GM21367 (cell line): ENCODE data around the gene SZT2.
"Not testable (repeated sequence)": the region's sequence is repeated elsewhere in the genome, so short reads cannot be mapped to it uniquely, and the experiment has no call there.

ENCODE experiments used
- ATAC-seq: cut with Tn5 transposase; IDR thresholded peaks from one replicate; pipeline ENCODE4 v1.9.1; 2021; ENCODE audit not compliant: unreplicated experiment

SZT2 gene

DNA sequence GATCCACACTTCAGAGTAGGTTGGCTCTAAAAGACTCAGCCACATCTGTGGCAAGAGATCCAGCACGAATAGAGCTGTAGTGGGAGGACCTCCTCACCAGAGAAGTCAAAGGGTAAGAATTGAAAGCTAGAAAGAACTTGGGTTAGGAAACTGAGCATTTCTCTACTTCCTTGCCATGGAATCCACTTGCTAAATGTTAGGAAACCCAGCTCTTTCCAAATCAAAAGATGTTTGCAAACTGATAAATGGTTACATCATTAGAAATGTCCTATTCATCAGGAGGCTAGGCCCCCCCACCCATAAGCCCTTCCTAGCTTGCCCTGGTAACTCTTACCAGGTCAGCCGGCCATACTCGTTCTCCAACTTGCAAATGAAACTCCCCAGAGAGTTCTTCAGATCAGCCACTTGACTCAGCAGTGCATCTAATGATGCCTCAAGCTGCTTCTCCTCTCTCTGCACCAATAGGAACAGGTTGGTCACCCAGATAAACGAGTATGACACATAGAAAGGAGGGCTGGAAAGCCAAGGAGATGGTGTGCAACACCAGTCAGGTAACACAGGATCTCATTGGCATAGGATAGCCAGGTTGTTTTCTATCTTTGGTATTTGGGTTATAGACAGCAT, 1.6 kb upstream of the SZT2 start:
- ATAC-seq = no peak

- ATAC-seq = no peak
Observed at GRCh38 chr1:43388613-43389012, 1.1 kb upstream of the SZT2 start.

DNA sequence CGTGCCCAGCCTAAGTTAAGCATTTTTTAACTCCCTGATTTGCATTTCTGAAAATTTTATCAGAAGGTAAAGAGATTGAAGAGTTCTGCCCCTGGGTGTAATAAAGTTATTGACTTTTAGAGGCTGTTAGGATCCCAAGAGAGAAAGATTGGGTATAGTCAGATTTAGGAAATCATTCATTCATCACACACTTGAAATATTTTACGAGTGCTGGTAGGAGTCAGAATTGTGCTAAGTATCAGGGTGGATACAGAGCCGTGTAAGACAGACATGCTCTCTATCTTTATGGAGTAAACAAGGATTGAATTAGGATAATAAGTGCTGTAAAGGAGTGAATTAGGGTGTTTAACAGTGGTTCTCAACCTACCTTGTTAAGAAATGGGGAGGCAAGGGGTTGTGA, 3.0 kb downstream of the SZT2 start:
- ATAC-seq = no peak

- ATAC-seq = no peak
Observed at GRCh38 chr1:43395523-43395922, 5.8 kb downstream of the SZT2 start.

GRCh38 chr1:43396059-43396458, 6.4 kb downstream of the SZT2 start:
- no peak for ATAC-seq

DNA sequence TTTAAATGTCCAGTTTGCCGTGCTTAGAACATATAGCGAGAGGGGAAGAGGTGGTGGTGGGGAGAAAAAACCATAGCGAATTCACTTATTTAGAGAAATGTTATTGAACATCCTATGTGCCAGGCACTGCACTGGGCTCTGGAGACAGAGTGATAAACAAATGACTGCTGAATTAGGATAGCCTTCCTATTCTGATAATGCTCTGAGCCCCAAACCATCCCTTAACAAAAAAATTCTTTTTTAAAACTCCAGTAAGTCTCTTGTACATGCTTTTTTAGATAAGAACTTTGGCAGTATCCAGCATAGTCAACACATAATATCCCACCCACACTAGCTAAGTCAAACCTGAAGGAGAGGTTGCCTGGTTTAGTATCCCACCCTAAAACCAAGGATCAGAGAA, 8.5 kb downstream of the SZT2 start:
- ATAC-seq = no peak

GRCh38 chr1:43400441-43400840, 10.7 kb downstream of the SZT2 start:
- ATAC-seq = not testable (repeated sequence)

DNA sequence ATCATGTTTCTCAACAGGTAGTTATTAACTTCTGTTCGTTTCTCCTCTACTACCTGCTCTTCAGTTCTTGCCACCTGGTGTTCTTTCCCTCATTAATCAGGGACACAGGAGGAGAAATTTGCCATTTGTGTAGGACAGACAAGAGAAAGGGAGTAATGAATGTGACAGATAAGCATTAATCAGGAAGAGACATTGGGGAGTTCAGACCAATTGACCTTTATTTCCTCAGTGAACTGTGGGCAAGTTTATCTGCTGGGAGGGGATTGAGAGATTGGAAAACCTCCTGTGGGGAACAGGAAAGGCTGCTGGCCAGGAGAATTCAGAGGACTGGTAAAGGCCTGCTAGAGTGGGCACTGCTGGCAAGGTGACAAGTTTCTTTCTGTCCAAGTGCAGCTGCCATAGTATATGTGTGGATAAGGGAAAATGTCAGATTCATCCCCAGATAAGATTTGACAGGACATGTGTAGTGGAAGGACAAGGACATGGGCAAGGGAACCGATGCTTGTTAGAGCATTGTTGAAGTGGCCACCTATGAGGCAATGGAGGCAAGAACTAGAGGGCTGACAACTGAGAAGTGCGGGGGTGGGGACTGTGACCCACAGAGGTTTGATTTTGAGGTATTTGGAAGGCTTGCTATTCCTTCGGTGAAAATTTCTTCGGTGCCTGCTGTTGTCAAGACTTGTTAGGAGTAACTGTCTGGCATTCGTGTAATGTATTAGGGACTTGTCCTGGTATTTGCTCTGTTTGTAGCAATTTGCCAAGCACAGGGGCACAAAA, 12.6 kb downstream of the SZT2 start:
- ATAC-seq = no peak

GRCh38 chr1:43404353-43404752, 14.7 kb downstream of the SZT2 start:
- ATAC-seq = no peak

DNA sequence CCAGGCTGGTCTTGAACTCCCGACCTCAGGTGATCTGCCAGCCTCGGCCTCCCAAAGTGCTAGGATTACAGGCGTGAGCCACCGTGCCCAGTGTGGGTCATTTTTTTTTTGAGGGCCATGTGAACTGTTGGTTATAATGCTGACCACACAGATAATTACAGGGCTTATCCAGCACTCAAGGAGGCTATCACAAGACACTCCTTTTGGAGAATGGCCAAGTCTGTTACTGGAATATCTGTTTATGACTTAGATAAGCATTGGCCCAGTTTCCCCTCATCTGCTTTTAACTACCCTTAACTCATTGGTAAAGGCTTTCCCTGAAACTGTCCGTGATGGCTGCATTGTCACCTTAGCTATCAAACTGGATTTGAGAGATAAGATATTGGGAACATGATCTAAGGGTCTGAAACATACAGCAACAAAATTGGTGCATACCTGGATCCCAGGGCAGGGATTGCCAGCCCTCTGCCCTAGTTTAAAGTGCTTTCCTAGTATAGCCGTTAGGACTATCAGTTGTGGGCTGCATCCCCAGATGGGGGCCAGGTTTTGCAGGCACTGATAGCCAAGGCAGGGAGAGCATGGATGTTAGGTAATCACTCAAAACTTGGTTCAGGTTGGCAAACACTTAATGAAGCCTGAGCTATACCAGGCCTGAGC, 15.6 kb downstream of the SZT2 start:
- ATAC-seq = no peak

DNA sequence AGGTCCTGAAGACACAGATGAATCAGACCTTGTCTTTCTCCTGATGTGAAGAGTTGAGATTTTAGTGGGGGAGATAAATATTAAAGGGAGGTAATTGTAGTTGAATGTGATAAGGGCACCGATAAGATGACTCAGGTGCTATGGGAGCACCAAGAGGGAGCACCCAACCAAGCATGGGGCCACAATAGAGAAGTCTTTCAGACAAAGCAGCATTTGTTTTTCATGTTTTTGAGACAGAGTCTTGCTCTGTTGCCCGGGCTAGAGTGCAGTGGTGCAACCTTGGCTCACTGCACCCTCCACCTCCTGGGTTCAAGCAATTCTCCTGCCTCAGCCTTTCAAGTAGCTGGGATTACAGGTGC, 16.2 kb downstream of the SZT2 start:
- no peak for ATAC-seq

DNA sequence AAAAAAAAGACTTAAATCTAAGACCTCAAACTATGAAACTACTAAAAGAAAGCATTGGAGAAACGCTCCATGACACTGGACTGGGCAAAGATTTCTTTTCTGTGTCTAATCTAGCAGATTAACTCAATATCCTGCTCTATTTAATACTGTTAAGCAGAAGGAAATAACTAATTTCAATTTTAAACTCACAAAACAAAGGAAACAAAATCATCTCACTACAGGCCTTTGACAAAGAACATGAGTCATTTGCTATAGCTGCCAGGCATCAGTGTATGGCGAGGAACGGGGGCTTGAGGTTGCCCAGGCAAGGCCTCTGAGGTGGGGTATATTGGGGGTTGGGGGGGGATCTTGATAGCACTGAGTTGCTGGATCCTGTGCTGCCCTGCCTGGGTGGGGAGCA, 20.9 kb downstream of the SZT2 start:
- ATAC-seq = no peak

DNA sequence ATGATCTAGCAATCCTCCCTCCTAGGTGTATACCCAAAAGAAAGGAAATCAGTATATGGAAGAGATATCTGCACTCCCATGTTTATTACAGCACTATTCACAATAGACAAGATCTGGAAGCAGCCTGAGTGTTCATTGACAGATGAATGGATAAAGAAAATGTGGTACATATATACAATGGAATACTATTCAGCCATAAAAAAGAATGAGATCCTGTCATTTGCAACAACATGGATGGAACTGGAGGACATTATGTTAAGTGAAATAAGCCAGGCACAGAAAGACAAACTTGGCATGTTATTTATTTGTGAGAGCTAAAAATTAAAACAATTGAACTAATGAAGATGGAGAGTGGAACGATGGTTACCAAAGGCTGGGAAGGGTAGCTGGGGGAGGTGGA, 23.7 kb downstream of the SZT2 start:
- not testable (repeated sequence) for ATAC-seq

DNA sequence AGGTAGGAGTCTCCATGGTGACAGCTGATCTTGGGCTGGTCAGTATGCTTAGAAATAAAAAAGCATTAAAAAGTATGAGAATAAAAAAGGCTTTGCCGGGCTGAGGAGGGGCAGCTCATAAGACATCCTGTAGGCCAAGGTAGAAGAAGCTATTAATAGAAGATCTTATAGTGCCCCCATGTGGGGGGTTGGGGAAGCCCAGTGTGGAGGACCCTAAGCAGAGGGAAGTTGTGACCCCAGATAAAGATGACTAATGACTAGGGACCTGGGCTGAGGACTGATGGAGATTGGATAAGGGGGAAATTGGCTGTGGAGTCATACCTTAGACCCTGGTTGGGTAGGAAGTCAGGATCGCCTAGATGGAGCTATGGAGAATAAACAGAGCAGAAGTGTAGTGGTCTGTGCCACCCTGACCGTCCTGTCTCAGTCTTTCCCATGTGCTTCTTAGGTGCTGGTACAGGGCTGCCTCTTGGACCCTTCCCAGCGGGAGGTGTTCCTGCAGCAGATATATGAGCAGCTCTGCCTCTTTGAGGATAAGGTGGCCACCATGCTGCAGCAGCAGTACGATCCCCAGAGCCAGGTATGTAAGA, 25.0 kb downstream of the SZT2 start:
- ATAC-seq = no peak

GRCh38 chr1:43415901-43416300, 26.2 kb downstream of the SZT2 start:
- no peak for ATAC-seq

- ATAC-seq = no peak
Observed at GRCh38 chr1:43418858-43419257, 29.2 kb downstream of the SZT2 start.

- ATAC-seq = no peak
Observed at GRCh38 chr1:43419627-43420425, 30.1 kb downstream of the SZT2 start.

GRCh38 chr1:43420874-43421273, 31.2 kb downstream of the SZT2 start:
- ATAC-seq = no peak

- ATAC-seq = no peak
Observed at GRCh38 chr1:43421396-43421795, 31.7 kb downstream of the SZT2 start.

GRCh38 chr1:43421976-43422750, 32.5 kb downstream of the SZT2 start:
- ATAC-seq = no peak
